Adipose tissue (tissue), 3 donors: ENCODE data around the gene TNRC6B. TPM values are rescaled to one million over a fixed set of nuclear protein-coding genes. Genes with fewer than 3 reads are reported as not detected.
"Not testable (repeated sequence)": the region's sequence is repeated elsewhere in the genome, so short reads cannot be mapped to it uniquely, and the experiment has no call there.

Experiments
- H3K27ac ChIP-seq: one replicate; pipeline ENCODE4 v1.5.1; 2013; ENCODE audit warnings: low read depth, low read length
- WGBS, 3 donors: extraction: QIAGEN DNeasy Blood & Tissue Kit; methylation state at CpG; one replicate each; pipeline ENCODE4 v1.1.7; 2013; 5-methylcytosine and 5-hydroxymethylcytosine counted together
- polyA plus RNA-seq, 3 donors: library from polyadenylated mRNA; stranded (reverse); fragments of 200-250 nt; gene quantifications; one replicate each; pipeline ENCODE4 v1.2.3, GENCODE V29; 2013
- donor health status: healthy with polysubstance abuse.
- donor health status: Bipolar disorder and iron deficiency.
- donor health status: healthy.

TNRC6B gene
- polyA plus RNA-seq: 1 to 10 TPM; 1.7 to 7.2 (median 3.4) TPM

GRCh38 chr22:40177738-40178416 is at the start of gene TNRC6B:
Gene TNRC6B (plus strand): TSS chr22:40177925. CDS start chr22:40178136, 211 bp downstream.
- WGBS, 3 donors: 0 to 1% (median 0%) methylated on average over 10 of the region's 10 CpGs
- no peak within 1 kb of the TSS for H3K27ac ChIP-seq

DNA sequence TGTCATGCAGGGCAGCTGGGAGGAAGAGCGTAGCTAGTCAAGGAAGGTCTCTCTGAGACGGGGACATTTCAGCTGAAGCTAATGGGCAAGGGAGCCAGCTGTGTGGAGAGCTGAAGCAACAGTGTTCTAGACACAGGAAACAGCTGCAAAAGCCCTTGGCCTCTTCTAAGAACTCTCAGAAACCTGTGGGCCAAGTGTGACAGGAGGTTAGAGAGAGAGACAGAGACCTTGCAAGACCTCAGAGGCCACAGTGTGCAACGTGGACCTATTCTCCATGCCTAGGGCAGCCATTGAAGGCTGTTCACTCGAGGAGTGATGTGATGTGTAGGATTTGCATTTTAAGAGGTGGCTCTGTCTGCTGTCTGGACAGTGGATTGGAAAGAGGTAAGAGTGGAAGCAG is 48.7 kb upstream of the TNRC6B start:
- WGBS, 3 donors: 47 to 73% (median 51%) methylated on average over 4 of the region's 4 CpGs
- H3K27ac ChIP-seq: no peak overlapping the region

DNA sequence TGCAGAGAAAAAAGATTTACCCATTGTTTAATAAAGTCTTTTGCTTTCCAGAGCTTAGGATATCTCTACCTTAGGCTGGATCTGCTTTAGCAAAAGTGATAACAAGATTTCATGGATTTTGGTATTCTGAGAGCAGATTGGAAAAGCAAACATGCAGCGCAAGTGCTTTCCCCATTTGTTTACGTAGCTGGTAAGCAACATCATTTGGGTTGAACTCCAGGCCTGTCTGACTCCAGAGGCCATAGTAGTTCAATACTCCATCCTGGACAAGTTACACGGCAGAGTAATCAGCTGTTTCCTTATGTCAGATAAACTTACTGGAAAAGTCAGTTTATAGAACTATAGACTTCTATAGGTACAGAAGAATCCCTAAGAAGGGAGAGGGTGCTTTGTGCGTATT is 40.6 kb upstream of the TNRC6B start:
- H3K27ac ChIP-seq: no peak overlapping the region
- 60 to 93% (median 86%) methylated on average over 4 of the region's 4 CpGs for WGBS, 3 donors

DNA sequence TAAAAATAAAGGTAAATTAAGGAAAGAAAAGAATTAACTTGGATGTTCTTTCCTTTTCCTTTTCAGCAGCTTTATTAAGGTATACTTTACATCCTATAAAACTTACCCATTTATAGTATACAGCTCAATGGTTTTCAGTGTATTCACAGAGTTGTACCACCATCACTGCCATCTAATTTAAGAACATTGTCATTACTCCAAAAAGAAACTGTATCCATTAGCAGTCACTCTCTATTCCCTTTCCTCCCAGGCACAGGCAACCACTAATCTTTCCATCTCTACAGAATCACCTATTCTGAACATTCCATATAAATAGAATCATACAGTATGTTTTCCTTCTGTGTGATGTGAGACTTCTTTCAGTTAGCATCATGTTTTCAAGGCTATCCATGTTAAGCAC is 38.9 kb upstream of the TNRC6B start:
- H3K27ac ChIP-seq: no peak overlapping the region

GRCh38 chr22:40147388-40148176 is 30.1 kb upstream of the TNRC6B start:
- 79 to 91% (median 89%) methylated on average over 10 of the region's 10 CpGs for WGBS, 3 donors
- no peak overlapping the region for H3K27ac ChIP-seq

GRCh38 chr22:40153192-40153591 is 24.5 kb upstream of the TNRC6B start:
- 90 to 93% (median 91%) methylated on average over 4 of the region's 4 CpGs for whole genome bisulfite sequencing, 3 donors

GRCh38 chr22:40153705-40154104 is 24.0 kb upstream of the TNRC6B start:
- no peak overlapping the region for H3K27ac ChIP-seq
- 92 to 96% (median 95%) methylated on average over 4 of the region's 4 CpGs for WGBS, 3 donors

More at GRCh38 chr22:40153192-40153591, 24.5 kb upstream of the TNRC6B start:
- no peak overlapping the region for H3K27ac ChIP-seq

- WGBS, 3 donors: 29 to 70% (median 64%) methylated on average over 7 of the region's 7 CpGs
- no peak overlapping the region for H3K27ac ChIP-seq
Observed at GRCh38 chr22:40156001-40156516, 21.7 kb upstream of the TNRC6B start.

- H3K27ac ChIP-seq: not testable (repeated sequence)
- 76 to 90% (median 81%) methylated on average over 6 of the region's 6 CpGs for WGBS, 3 donors
Observed at GRCh38 chr22:40156682-40157081, 21.0 kb upstream of the TNRC6B start.

GRCh38 chr22:40157330-40157945 is 20.3 kb upstream of the TNRC6B start:
- no peak overlapping the region for H3K27ac ChIP-seq
- WGBS, 3 donors: 28 to 61% (median 53%) methylated on average over 4 of the region's 4 CpGs

GRCh38 chr22:40161194-40161593 is 16.5 kb upstream of the TNRC6B start:
- no peak overlapping the region for H3K27ac ChIP-seq
- 24 to 72% (median 55%) methylated on average over 1 of the region's 1 CpG for WGBS, 3 donors

DNA sequence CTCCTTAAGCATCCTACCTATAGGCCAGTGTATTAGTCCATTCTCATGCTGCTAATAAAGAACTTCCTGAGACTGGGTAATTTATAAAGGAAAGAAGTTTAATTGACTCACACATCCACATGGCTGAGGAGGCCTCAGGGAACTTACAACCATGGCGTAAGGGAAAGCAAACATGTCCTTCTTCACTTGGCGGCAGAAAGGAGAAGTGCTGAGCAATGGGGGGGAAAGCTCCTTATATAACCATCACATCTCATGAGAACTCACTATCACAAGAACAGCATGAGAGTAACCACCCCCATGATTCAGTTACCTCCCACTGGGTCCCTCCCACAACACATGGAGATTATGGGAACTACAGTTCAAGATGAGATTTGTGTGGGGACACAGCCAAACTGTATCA is 12.2 kb upstream of the TNRC6B start:
- 91 to 97% (median 94%) methylated on average over 2 of the region's 2 CpGs for WGBS, 3 donors
- H3K27ac ChIP-seq: not testable (repeated sequence)

GRCh38 chr22:40175611-40176244 is 2.0 kb upstream of the TNRC6B start:
- WGBS, 3 donors: 78 to 86% (median 84%) methylated on average over 12 of the region's 12 CpGs
- no peak overlapping the region for H3K27ac ChIP-seq

DNA sequence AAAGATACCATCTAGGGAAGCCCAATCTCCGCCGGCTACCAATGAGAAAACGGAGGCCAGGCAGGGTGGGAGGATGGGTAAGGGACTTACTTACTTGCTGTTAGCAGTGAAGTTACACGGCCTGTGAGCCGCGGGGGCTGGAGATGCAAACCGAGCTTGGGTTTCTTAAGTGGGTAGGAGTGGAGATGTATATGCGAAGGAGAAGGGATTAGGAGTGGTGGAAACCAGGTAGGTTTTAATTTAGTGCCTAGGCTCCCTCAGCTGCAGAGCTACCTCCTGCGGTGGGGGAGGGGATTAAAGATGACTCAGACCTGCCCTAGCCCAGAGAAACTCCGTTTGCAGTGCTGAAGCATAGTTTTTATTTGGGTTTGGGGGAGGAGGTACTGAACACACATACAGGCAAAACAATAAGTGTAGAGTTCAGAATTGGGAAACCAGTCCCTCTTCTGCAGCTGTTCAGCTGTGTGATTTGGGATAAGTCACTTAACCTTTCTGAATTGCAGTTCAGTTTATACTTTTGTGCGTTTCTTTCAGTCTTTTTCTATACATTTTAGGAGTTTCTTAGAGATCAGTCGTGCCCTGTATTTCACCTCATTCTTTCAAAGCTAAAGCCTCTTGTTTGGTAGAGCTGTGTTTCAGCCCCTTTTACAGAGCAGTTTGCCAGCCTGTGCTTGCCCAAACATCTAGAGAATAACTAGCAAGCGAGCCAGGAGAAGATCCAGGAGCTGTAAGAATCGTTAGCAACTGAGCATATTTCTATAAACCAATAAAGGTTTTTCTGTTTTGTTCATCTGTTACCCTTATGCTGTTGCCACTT is 596 bp upstream of the TNRC6B start:
- 19 to 38% (median 35%) methylated on average over 14 of the region's 14 CpGs for WGBS, 3 donors
- no peak overlapping the region for H3K27ac ChIP-seq

DNA sequence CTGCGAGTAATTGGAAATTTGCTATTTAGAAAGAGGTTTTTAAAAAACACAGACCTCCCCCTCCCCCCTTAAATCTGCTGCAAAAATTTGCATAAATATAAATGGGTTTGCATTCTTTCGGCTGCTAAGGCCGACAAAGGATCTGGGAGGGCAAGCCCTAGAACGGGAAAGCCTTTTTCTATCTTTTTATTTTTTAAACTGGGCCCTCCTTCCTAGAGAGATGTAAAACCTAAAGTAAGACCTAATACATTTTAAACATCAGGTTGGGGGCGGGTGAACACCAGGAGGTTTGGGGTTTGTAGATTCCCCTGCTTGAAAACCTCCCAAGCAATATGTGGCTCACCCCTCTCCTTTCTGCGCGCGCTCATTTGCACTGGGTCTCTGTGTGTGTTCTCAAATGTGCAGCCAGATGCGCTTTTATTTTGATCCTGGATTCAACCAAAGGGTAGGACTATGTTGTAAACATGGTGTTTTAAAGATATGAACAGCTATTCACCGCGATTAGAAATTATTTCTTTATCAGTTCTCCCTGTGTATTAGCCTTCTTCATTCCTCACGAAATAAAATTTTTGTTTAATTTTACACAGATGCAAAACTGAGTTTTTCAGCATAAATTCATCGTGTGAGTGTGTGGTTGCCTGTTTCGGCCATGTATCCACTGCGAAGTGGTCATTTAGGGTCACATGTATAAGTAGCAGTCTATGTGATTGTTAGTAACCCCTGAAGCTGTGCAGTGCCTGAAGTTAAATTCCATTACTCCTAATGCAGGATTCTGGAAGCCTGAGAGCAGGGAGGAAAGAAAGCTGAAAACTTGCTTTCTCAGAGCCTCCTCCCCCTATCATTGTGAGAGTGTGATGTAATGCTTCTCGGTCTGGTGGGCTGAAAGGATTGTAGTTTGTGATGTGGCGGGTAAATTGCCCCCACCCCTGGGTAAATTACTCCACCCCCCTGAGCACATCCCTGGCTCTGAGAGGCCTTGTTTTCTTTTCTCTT is 988 bp downstream of the TNRC6B start:
- H3K27ac ChIP-seq: no peak overlapping the region
- 1 to 2% (median 1%) methylated on average over 17 of the region's 17 CpGs for WGBS, 3 donors

GRCh38 chr22:40179526-40179925 is 1.8 kb downstream of the TNRC6B start:
- no peak overlapping the region for H3K27ac ChIP-seq
- 44 to 49% (median 45%) methylated on average over 2 of the region's 2 CpGs for WGBS, 3 donors

DNA sequence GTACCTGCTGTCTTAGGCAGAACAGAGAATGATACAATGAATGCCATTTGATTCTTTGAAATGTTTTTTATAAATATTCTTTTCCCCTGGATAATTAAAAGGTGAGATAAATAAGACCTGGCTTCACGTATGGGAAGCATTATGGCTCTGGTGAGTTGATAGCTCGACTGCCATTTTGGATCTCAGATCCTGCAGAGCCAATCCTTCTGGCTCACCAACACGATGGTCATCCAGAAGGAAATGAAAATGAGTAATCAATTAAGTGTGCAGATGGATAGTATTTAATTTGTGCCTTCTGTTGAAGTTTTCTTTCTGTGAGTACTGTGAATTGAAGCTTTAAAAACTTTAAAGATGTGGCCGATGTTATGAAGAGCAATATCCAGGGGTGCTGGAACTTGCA is 2.7 kb downstream of the TNRC6B start:
- WGBS, 3 donors: 51 to 64% (median 63%) methylated on average over 4 of the region's 4 CpGs
- no peak overlapping the region for H3K27ac ChIP-seq
